ENCODE results near the gene DCLRE1B. TPM values are rescaled to one million over a fixed set of nuclear protein-coding genes. Genes with fewer than 3 reads are reported as not detected.

Gene DCLRE1B
- total RNA-seq, 4 donors from 2014 or later = 3.5 to 7.2 (median 4.3) TPM

- no peaks in the 10 kb centered on the region for H3K9me3 ChIP-seq
- no peak for TF ChIP-seq CTCF (IDR thresholded peaks at IDR 0.05)
- TF ChIP-seq POLR2A (IDR thresholded peaks at IDR 0.05) = no peak
- TF ChIP-seq EP300 (IDR thresholded peaks at IDR 0.05) = no peak
- WGBS, 2 donors = 91 to 93% methylated on average over 4 of the region's 4 CpGs
- no peak overlapping the region for H3K27ac ChIP-seq
- H3K27me3 ChIP-seq = no peaks in the 10 kb centered on the region
- H3K36me3 ChIP-seq = no peaks in the 10 kb centered on the region
- no peak overlapping the region for H3K4me3 ChIP-seq
- no peak for DNase-seq (ENCODE audit: low spot score in 2 of 2)
- peaks cover 0 to 7% (median 0%) of the 10 kb centered on the region in 4 donors for H3K4me1 ChIP-seq
Measured at GRCh38 chr1:113868387-113869083, 36.6 kb upstream of the DCLRE1B start.

DNA sequence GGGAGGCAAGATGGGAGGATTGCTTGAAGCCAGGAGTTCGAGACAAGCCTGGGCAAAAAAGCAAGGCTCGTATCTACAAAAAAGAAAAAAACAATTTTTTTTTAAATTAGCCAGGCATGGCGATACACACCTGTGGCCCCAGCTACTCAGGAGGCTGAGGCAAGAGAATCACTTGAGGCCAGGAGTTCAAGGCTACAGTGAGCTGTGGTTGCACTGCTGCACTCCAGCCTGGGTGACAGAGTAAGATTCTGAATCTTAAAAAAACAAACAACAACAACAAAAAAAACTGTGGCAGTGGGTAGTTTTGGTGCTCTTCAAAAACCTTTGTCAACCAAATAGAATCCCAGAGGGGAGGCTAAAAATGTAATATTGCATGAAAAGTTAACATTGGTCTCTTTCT, 34.3 kb upstream of the DCLRE1B start:
- DNase-seq (ENCODE audit: low spot score in 2 of 2) = no peak
- H3K36me3 ChIP-seq = no peaks in the 10 kb centered on the region
- H3K27me3 ChIP-seq = no peaks in the 10 kb centered on the region
- no peaks in the 10 kb centered on the region for H3K9me3 ChIP-seq
- TF ChIP-seq EP300 (IDR thresholded peaks at IDR 0.05) = no peak
- TF ChIP-seq CTCF (IDR thresholded peaks at IDR 0.05) = no peak
- no peak for TF ChIP-seq POLR2A (IDR thresholded peaks at IDR 0.05)
- WGBS, 2 donors = 87 to 91% methylated on average over 3 of the region's 3 CpGs
- H3K4me1 ChIP-seq = peaks cover 0 to 7% (median 0%) of the 10 kb centered on the region in 4 donors
- peak overlapping the region in 2 of 4 donors; percentile 20 to 31 for H3K4me3 ChIP-seq
- H3K27ac ChIP-seq = peak overlapping the region in 2 of 4 donors; percentile 34 to 73

DNA sequence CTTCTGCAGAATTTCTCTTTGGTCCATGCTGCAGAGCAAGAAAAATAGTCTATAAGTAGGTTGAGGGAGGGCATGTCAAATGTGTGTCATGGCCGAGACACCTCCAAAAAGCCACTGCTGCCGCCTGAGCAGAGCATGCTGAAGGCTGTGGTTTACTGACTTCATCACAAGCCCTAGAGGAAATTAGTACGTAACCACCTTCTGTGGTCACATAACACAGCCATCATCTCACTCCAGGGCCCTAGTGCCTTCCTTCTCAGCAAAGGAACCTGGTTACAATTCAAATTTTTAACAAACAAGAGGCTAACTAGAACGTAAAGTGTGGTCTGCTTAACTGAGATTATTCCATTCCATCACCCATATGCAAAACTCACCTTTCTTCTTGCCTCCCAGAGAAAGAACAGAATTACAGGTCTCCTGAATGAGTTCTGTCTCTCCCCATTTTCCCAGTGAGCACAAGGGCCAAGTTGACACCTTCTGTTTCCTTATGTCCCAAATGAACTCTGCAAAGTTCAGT, 33.5 kb upstream of the DCLRE1B start, which contains the start of gene PTPN22:
PTPN22 (minus strand) TSS at position 116 of the 517 bp plus-strand sequence.
- peak in 1 of 2 donors; percentile 21 for DNase-seq (ENCODE audit: low spot score in 2 of 2)
- TF ChIP-seq CTCF (IDR thresholded peaks at IDR 0.05) (no peak), EP300 (IDR thresholded peaks at IDR 0.05) (peak in 1 of 2 donors; percentile 38)
- 48 to 56% methylated on average over 4 of the region's 4 CpGs for WGBS, 2 donors
- Histone ChIP-seq H3K36me3 (no peaks in the 10 kb centered on the region), H3K9me3 (no peaks in the 10 kb centered on the region), H3K27me3 (no peaks in the 10 kb centered on the region), H3K4me3 (peak within 1 kb of the TSS in 2 of 4 donors; percentile 20 to 31), H3K27ac (peak within 1 kb of the TSS in 3 of 4 donors; percentile 52 to 73 (median 59)), H3K4me1 (peaks cover 0 to 7% (median 0%) of the 10 kb centered on the region in 4 donors)

DNA sequence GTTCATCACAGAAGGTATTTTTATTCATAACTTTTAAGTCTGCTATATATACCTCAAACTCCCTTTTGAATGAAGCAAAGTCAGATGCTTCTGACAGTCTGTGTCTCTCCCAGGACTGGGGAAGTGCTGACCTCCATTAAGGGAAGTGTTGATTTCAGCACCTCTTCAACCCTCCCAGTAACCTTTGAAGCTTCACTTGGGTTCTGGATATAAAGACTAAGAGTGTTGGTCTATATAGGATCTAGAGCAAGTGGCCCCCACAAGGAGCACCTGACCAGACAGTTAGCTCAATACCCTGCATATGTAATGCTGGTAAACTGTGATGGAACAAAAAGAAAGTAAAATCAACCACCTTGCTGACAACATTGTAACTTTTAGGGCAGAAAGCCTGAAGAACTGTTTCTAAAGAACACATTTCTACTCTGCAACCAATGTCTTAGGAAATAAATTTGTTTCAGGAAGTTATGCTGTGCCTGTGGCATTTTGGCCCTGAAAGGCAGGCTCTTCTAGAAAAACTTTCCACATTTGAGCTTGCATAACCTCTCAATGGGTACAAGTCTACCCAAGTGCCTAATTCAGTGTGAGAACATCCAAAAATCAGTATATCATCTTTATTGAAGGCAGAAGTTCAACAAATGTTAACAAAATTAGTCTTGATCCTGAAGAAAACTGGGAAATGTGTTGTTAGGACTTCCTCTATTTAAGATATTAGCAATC, 32.7 kb upstream of the DCLRE1B start:
- no peaks in the 10 kb centered on the region for H3K9me3 ChIP-seq
- TF ChIP-seq POLR2A (IDR thresholded peaks at IDR 0.05) = no peak
- TF ChIP-seq EP300 (IDR thresholded peaks at IDR 0.05) = peak in 1 of 2 donors; percentile 52
- TF ChIP-seq CTCF (IDR thresholded peaks at IDR 0.05) = no peak
- no peak overlapping the region for H3K4me3 ChIP-seq
- peaks cover 0 to 7% (median 0%) of the 10 kb centered on the region in 4 donors for H3K4me1 ChIP-seq
- no peaks in the 10 kb centered on the region for H3K27me3 ChIP-seq
- DNase-seq (ENCODE audit: low spot score in 2 of 2) = no peak
- peak overlapping the region in 3 of 4 donors; percentile 52 to 73 (median 59) for H3K27ac ChIP-seq
- no peaks in the 10 kb centered on the region for H3K36me3 ChIP-seq

Measured in tibial nerve (tissue), 4 donors.